SK-N-SH (cell line): Measurements from ENCODE around the gene HEPACAM. TPM values are rescaled to one million over a fixed set of nuclear protein-coding genes. Genes with fewer than 3 reads are reported as not detected.

Experiments
- CTCF ChIA-PET: fragments of 300-600, 350-600 bp; formaldehyde crosslinking; extraction: SDS; loops from one replicate; lab custom pipeline; 2021; lab: Yijun Ruan, JAX
- POLR2A ChIA-PET: fragments of 350-600 bp; sonication (Branson Sonifier 250); formaldehyde crosslinking; extraction: SDS; loops from one replicate; lab custom pipeline; 2020; ENCODE audit warnings: antibody characterized with exemption, inconsistent platforms; lab: Yijun Ruan, JAX
- DNase-seq: peaks from one replicate; pipeline ENCODE4 v3.0.0; 2012
- H2AFZ ChIP-seq: fragments of 200-600 bp; sonication (generic); 2 replicates; pipeline ENCODE4 v1.8.1; 2016; ENCODE audit warnings: antibody characterized with exemption, mild to moderate bottlenecking, low read depth
- H3F3A ChIP-seq: fragments of 200-600 bp; sonication (generic); replicated peaks from 2 replicates; pipeline ENCODE3; 2016; ENCODE audit warnings: antibody characterized with exemption, mild to moderate bottlenecking; ENCODE audit not compliant: insufficient read depth
- H3K27ac ChIP-seq, 2 experiments: fragments of 200-500 bp in 1 of 2; fragments of 200-600 bp in 1 of 2; sonication (Bioruptor generic) in 1 of 2; sonication (generic), shearing (Covaris generic) in 1 of 2; 2 replicates each; pipeline versions ENCODE4 v1.5.1 to v1.6.1; 2014 to 2016; ENCODE audit warnings: low read depth in 2 of 2, inconsistent platforms in 1 of 2, low read length in 1 of 2, mild to moderate bottlenecking in 1 of 2, mixed read lengths in 1 of 2
- H3K27me3 ChIP-seq: fragments of 200-600 bp; sonication (generic), shearing (Covaris generic); 2 replicates; pipeline ENCODE4 v1.6.1; 2016; ENCODE audit warnings: mixed run types; ENCODE audit not compliant: insufficient read depth
- H3K36me3 ChIP-seq, 2 experiments: fragments of 200-500 bp in 1 of 2; fragments of 200-600 bp in 1 of 2; sonication (Bioruptor generic) in 1 of 2; sonication (generic) in 1 of 2; replicated peaks in 1 of 2; 2 replicates each; pipeline versions ENCODE3 to v1.5.1; 2014 to 2016; ENCODE audit warnings: low read length in 1 of 2, mild to moderate bottlenecking in 1 of 2; ENCODE audit not compliant: insufficient read depth in 2 of 2, control insufficient read depth in 1 of 2
- H3K4me1 ChIP-seq, 2 experiments: fragments of 200-500 bp in 1 of 2; fragments of 200-600 bp in 1 of 2; sonication (Bioruptor generic) in 1 of 2; sonication (generic), shearing (Covaris generic) in 1 of 2; 2 replicates each; pipeline versions ENCODE4 v1.5.1 to v1.6.1; 2014 to 2016; ENCODE audit warnings: low read depth in 1 of 2, low read length in 1 of 2, mixed run types in 1 of 2; ENCODE audit not compliant: insufficient read depth in 2 of 2, control insufficient read depth in 1 of 2
- H3K4me2 ChIP-seq: fragments of 200-600 bp; sonication (generic), shearing (Covaris generic); 2 replicates; pipeline ENCODE4 v1.6.1; 2017; ENCODE audit warnings: mixed run types
- H3K4me3 ChIP-seq, 2 experiments: fragments of 200-500 bp in 1 of 2; fragments of 200-600 bp in 1 of 2; sonication (Bioruptor generic) in 1 of 2; sonication (generic), shearing (Covaris generic) in 1 of 2; 2 replicates each; pipeline versions ENCODE4 v1.5.1 to v1.8.1; 2014 to 2016; ENCODE audit warnings: low read depth in 2 of 2, inconsistent platforms in 1 of 2, low read length in 1 of 2, mild to moderate bottlenecking in 1 of 2, mixed read lengths in 1 of 2, moderate library complexity in 1 of 2
- H3K79me2 ChIP-seq: fragments of 200-600 bp; sonication (generic); 2 replicates; pipeline ENCODE4 v1.8.1; 2017; ENCODE audit warnings: mild to moderate bottlenecking; ENCODE audit not compliant: insufficient read depth
- H3K9ac ChIP-seq: fragments of 200-600 bp; sonication (generic); 2 replicates; pipeline ENCODE4 v1.6.1; 2017; ENCODE audit warnings: mixed run types
- H3K9me2 ChIP-seq: fragments of 200-600 bp; sonication (generic); 2 replicates; pipeline ENCODE4 v1.6.1; 2017; ENCODE audit warnings: mixed run types
- H3K9me3 ChIP-seq: fragments of 200-600 bp; sonication (generic); 2 replicates; pipeline ENCODE4 v1.6.1; 2017; ENCODE audit warnings: mixed run types, mild to moderate bottlenecking, moderate library complexity
- H4K20me1 ChIP-seq: fragments of 200-600 bp; sonication (generic); 2 replicates; pipeline ENCODE4 v1.6.1; 2017; ENCODE audit warnings: mild to moderate bottlenecking, mixed run types; ENCODE audit not compliant: insufficient read depth
- ELF1 ChIP-seq: IDR thresholded peaks from 2 replicates; pipeline ENCODE4 v1.4.0; 2012
- EZH2phosphoT487 ChIP-seq: fragments of 200-600 bp; sonication (generic); IDR thresholded peaks from 2 replicates; pipeline ENCODE4 v1.6.1; 2017; ENCODE audit warnings: low read depth, mixed run types, mild to moderate bottlenecking, antibody characterized with exemption, moderate library complexity, borderline replicate concordance
- FOSL2 ChIP-seq: IDR thresholded peaks from 2 replicates; pipeline ENCODE4 v1.4.0; 2012; ENCODE audit warnings: low read depth, mild to moderate bottlenecking, moderate library complexity, borderline replicate concordance
- GATA2 ChIP-seq: sonication (generic); formaldehyde crosslinking; IDR thresholded peaks from 2 replicates; pipeline ENCODE4 v1.5.0; 2020; ENCODE audit warnings: mild to moderate bottlenecking, missing genetic modification reagents
- JUND ChIP-seq: IDR thresholded peaks from 2 replicates; pipeline ENCODE4 v1.4.0; 2012
- MAX ChIP-seq: IDR thresholded peaks from 2 replicates; pipeline ENCODE4 v1.4.0; 2012; ENCODE audit warnings: low read depth
- MXI1 ChIP-seq: IDR thresholded peaks from 2 replicates; pipeline ENCODE4 v1.6.1; 2012; ENCODE audit warnings: mild to moderate bottlenecking, low read depth, low read length, improper control_type of control experiment
- NFIC ChIP-seq: IDR thresholded peaks from 2 replicates; pipeline ENCODE4 v1.4.0; 2012; ENCODE audit warnings: borderline replicate concordance
- PBX3 ChIP-seq: IDR thresholded peaks from 2 replicates; pipeline ENCODE4; 2012
- POLR2AphosphoS5 ChIP-seq: IDR thresholded peaks from 2 replicates; pipeline ENCODE4 v1.6.1; 2012; ENCODE audit warnings: low read depth, low read length
- RAD21 ChIP-seq: IDR thresholded peaks from 2 replicates; pipeline ENCODE4 v1.6.1; 2012; ENCODE audit warnings: mild to moderate bottlenecking, low read length
- REST ChIP-seq: IDR thresholded peaks from 2 replicates; pipeline ENCODE4 v1.6.1; 2012; ENCODE audit warnings: mild to moderate bottlenecking, low read depth, low read length, moderate library complexity
- RXRA ChIP-seq: IDR thresholded peaks from 2 replicates; pipeline ENCODE4 v1.4.0; 2012; ENCODE audit warnings: low read depth, mild to moderate bottlenecking, borderline replicate concordance
- SMC3 ChIP-seq: IDR thresholded peaks from 2 replicates; pipeline ENCODE4 v1.6.1; 2012; ENCODE audit warnings: low read depth, low read length, improper control_type of control experiment
- TAF1 ChIP-seq: IDR thresholded peaks from 2 replicates; pipeline ENCODE4 v1.6.1; 2012; ENCODE audit warnings: low read depth, mild to moderate bottlenecking, low read length, moderate library complexity, borderline replicate concordance
- TCF12 ChIP-seq: IDR thresholded peaks from 2 replicates; pipeline ENCODE4 v1.4.0; 2012
- USF1 ChIP-seq: IDR thresholded peaks from 2 replicates; pipeline ENCODE4 v1.4.0; 2012; ENCODE audit warnings: low read depth, borderline replicate concordance
- USF2 ChIP-seq: fragments of 150-350 bp; IDR thresholded peaks from 2 replicates; pipeline ENCODE4 v1.6.1; 2017; ENCODE audit warnings: antibody characterized with exemption, low read length, low read depth, borderline replicate concordance
- ZBTB33 ChIP-seq: IDR thresholded peaks from 2 replicates; pipeline ENCODE4 v1.4.0; 2012; ENCODE audit warnings: low read depth, borderline replicate concordance
- WGBS: methylation state at CpG from one replicate; pipeline ENCODE4 v1.1.6; 2017; ENCODE audit warnings: low lambda C conversion rate; 5-methylcytosine and 5-hydroxymethylcytosine counted together
- polyA plus RNA-seq, 3 experiments: library from polyadenylated mRNA; depleted of rRNA; stranded (reverse); fragments of >200 nt; gene quantifications; 2 replicates each; pipeline ENCODE4 v1.2.3, GENCODE V29; 2012

HEPACAM gene
- polyA plus RNA-seq, 1 of the 3 experiments (the other 2 are of a cell fraction) = not detected

- TF ChIP-seq MXI1 = no peak
- no peak for TF ChIP-seq GATA2 (CRISPR knock-in tag)
- TF ChIP-seq EZH2phosphoT487 = no peak
- TF ChIP-seq FOSL2 = no peak
- TF ChIP-seq TAF1 = no peak
- no peak for TF ChIP-seq RXRA
Observed at GRCh38 chr11:124873951-124874350, 61.9 kb downstream of the HEPACAM start (continued).

GRCh38 chr11:124872741-124873140, 63.1 kb downstream of the HEPACAM start:
- Histone ChIP-seq H3K36me3 (no peaks in the 10 kb centered on the region), H3F3A (no peaks in the 10 kb centered on the region), H3K4me1 (peaks cover 0 to 21% of the 10 kb centered on the region in 2 experiments; a peak in 1 of 4 replicates), H3K79me2 (no peaks in the 10 kb centered on the region; the same call in 1 of the 2 replicates), H3K4me2 (no peak overlapping the region), H3K27me3 (peaks cover 18% of the 10 kb centered on the region), H3K9me2 (no peaks in the 10 kb centered on the region), H3K9ac (no peak overlapping the region), H3K9me3 (no peaks in the 10 kb centered on the region), H3K4me3 (no peak overlapping the region), H4K20me1 (no peaks in the 10 kb centered on the region), H3K27ac (no peak overlapping the region), H2AFZ (no peak overlapping the region)
- ChIA-PET CTCF (no interaction called here), POLR2A (no interaction called here)
- TF ChIP-seq POLR2AphosphoS5 (no peak), NFIC (no peak), USF2 (no peak)
- DNase-seq = no peak
- WGBS = 17% methylated on average over 1 of the region's 9 CpGs

- no peaks in the 10 kb centered on the region for H3K9me3 ChIP-seq
- H3F3A ChIP-seq = no peaks in the 10 kb centered on the region
- H3K36me3 ChIP-seq = no peaks in the 10 kb centered on the region
- POLR2A ChIA-PET = no interaction called here
- H3K9me2 ChIP-seq = no peaks in the 10 kb centered on the region
- no peak overlapping the region for H2AFZ ChIP-seq
- CTCF ChIA-PET = interaction anchor here (0.5 kb wide), 1 partner anchor 527 kb away, joined by 3 read pairs; no protein-coding TSS in a partner anchor
- H3K27me3 ChIP-seq = peaks cover 20% of the 10 kb centered on the region
- peaks cover 0 to 17% of the 10 kb centered on the region in 2 experiments; a peak in 1 of 4 replicates for H3K4me1 ChIP-seq
- H3K9ac ChIP-seq = no peak overlapping the region
- no peak overlapping the region for H3K4me2 ChIP-seq
- no peaks in the 10 kb centered on the region for H4K20me1 ChIP-seq
- DNase-seq = no peak
- WGBS = 25% methylated on average over 1 of the region's 8 CpGs
- H3K4me3 ChIP-seq = no peak overlapping the region
- no peaks in the 10 kb centered on the region; the same call in 1 of the 2 replicates for H3K79me2 ChIP-seq
- H3K27ac ChIP-seq = no peak overlapping the region
- no peak for TF ChIP-seq USF1
- no peak for TF ChIP-seq TCF12
- no peak for TF ChIP-seq JUND
- TF ChIP-seq ZBTB33 = no peak
- no peak for TF ChIP-seq PBX3
- no peak for TF ChIP-seq ELF1
- no peak for TF ChIP-seq MAX
- no peak for TF ChIP-seq RAD21
- TF ChIP-seq NFIC = no peak
- TF ChIP-seq REST = no peak
- no peak for TF ChIP-seq GATA2 (CRISPR knock-in tag)
- no peak for TF ChIP-seq SMC3
Observed at GRCh38 chr11:124872280-124872679, 63.6 kb downstream of the HEPACAM start.
